Kidney capillary endothelial cell (primary cell): Measurements from ENCODE around the gene YIPF4.
"Not testable (repeated sequence)": the region's sequence is repeated elsewhere in the genome, so short reads cannot be mapped to it uniquely, and the experiment has no call there.

ENCODE experiments used
- DNase-seq: peaks from one replicate; pipeline ENCODE4 v3.0.0-alpha.2; 2018; ENCODE audit warnings: low spot score

YIPF4 gene

GRCh38 chr2:32277674-32278477 lies at the start of gene YIPF4:
YIPF4 (plus strand) TSS chr2:32277904; CDS start chr2:32278156, 252 bp downstream.
- DNase-seq, result peak; percentile 91

GRCh38 chr2:32228181-32228580 lies 49.5 kb upstream of the YIPF4 start:
- DNase-seq, result no peak

GRCh38 chr2:32229635-32230034 lies 48.1 kb upstream of the YIPF4 start:
- no peak for DNase-seq

GRCh38 chr2:32231959-32232358 lies 45.7 kb upstream of the YIPF4 start:
- no peak for DNase-seq

DNA sequence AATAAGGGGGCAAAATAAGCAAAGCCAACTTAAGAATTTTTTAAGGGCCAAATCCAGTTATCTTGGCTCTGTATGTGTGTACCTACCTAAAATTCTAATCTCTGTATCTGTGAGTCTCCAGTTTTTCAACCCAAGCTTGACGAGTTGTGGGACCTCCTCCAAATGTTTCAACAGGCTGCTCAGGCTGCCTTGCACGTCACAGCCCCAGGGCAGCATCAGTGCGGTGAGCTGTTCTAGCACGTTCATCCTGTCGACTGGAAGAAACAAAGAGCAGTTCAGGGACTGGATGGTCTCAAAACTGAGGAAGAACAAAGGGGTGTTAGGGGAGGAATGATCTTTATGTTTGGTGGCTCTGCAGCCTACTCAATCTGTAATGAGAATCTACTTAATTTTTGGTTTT lies 42.4 kb upstream of the YIPF4 start:
- no peak for DNase-seq

GRCh38 chr2:32237488-32237887 lies 40.2 kb upstream of the YIPF4 start:
- no peak for DNase-seq

DNA sequence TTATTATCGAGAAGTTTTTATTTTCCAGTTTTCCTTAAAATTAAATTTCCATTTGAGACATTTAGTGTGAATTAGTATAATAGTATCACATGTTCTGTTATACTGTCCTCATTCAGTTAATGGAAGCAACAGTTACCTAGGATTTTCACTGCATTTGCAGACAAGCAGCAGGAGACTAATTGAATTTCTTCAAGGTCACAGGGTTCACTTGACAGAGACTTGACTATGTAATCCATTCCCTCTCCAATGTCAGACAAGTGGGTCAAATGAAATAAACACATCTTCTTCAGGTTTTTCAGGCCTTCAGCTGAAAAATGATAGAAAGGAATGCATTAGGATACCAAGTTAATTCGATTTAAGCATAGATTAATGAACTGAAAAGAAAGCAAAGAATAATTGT lies 39.7 kb upstream of the YIPF4 start:
- no peak for DNase-seq

DNA sequence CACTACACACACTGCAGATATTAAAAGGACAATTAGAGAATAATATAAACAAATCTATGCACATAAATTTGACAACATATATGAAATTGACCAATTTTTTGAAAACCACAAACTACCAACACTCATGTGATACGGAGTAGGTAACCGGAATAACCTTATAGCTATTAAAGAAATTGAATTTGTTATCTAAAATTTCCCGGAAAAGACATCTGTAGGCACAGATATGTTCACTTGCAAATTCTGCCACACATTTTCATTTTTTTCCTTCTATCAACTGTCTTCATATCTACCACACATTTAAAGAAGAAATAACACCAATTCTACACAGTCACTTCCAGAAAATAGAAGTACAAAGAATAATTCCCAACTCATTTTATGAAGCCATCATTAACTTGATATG lies 35.4 kb upstream of the YIPF4 start:
- DNase-seq, result no peak

DNA sequence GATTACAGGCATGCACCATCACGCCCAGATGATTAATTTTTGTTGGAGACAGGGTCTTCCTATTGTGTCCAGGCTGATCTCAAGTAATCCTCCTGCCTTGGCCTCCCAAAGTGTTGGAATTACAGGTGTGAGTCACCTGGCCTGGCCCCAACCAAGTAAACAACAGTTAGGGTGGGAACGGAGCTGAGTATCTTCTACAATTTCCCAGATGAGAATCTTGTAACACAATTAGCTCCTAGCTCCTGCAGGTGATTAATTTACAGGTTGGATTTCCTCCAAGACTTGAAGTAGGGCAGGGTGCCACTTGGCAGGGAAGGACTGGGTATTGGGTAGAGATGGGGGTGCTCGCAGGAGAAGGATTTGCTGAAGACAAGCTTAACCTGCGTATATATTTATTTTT lies 30.8 kb upstream of the YIPF4 start:
- no peak for DNase-seq

- no peak for DNase-seq
Observed at GRCh38 chr2:32248299-32248698, 29.4 kb upstream of the YIPF4 start.

GRCh38 chr2:32249731-32250236 lies 27.9 kb upstream of the YIPF4 start:
- DNase-seq, result no peak

DNA sequence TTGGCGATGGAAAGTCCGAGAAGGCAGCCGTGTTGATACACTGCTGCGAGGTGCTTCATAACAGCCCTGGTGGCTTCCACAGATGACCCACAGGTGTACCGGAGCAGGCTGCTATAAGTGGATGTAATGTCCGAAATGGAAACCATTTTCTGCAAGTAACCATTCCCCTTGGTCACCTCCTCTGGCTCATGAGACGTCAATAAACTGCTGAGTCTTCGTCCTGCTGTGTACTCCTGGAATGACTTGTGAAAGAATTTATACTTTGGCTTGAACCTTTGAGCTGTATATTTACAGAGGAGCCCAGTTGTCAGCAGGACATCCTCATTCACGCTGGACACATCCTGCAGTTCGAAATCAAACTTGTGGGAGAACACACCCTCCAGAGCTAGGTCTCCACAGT lies 27.4 kb upstream of the YIPF4 start:
- no peak for DNase-seq

GRCh38 chr2:32258242-32258641 lies 19.5 kb upstream of the YIPF4 start:
- DNase-seq, result no peak

- no peak for DNase-seq
Observed at GRCh38 chr2:32260376-32260775, 17.3 kb upstream of the YIPF4 start.

GRCh38 chr2:32262105-32262504 lies 15.6 kb upstream of the YIPF4 start:
- DNase-seq, result no peak

DNA sequence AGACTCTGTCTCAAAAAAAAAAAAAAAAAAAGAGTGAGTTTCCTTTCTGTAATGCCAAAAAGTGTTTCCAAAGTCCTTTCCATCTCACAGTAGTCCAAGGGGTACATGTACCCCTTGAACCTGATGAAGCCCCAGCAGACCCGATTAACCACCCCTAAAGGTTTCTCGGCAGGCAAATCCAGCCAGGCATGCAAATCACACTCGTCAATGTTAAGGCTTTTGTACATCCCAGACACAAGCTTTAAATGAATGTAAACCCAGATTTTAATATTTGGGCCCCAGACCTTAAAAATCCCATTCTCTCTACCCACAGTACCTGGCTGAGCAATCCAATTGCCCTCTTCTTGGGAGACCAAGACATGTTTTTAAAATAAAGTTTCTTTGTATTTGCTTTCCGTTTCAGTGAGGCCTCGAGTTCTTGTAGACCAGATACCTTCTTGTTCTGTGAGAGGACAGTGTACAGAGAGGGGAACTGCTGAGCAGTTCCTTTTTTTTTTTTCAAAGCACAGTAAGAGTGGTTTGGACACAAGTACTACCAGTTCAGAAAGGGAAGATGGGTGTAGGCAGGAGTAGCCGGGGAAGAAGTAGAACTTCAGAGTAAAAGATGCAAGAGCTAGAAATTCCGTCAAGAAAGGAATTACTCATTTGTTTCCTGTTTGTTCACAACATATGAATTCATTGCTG lies 13.1 kb upstream of the YIPF4 start, which contains the start of gene NLRC4:
Gene NLRC4 (minus strand): TSS at position 465 of the 684 bp plus-strand sequence. CDS start 8,111 bp downstream, outside the sequence.
- no peak for DNase-seq

DNA sequence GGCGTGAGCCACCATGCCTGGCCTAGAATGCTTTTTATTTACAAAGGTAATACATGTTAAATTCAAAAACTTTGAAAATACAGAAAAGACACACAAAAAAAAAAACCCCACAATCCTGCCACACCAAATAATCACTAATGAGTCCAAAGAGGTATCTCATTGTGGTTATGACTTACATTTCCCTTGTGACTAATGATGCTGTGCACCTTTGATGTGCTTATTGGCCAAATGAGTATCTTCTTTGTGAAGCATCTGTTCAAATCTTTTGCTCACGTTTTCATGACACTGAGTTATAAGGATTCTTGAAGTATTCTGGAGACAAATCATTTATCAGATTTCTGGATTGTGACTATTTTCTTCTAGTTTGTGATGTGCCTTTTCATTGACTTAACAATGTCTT lies 6.6 kb upstream of the YIPF4 start:
- DNase-seq, result no peak

- DNase-seq, result no peak
Observed at GRCh38 chr2:32272279-32272678, 5.4 kb upstream of the YIPF4 start.

DNA sequence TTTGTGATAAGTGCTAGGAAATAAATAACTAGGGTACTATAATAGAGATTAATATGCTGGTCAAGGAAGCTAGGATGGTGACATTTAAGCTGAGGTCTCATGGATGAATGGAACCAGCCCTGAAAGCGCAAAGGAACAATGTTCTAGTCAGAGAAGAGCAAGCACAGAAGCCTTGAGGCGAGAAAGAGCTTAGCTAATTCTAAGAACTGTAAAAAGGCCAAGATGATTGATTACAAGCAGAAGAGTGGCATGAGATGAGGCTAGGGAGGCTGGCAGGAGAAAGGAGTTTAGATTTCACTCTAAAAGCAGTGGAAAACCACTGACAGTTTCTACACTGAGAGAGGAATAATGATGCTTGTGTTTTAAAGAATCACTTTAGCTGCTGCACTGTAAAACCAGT lies 3.4 kb upstream of the YIPF4 start:
- no peak for DNase-seq

DNA sequence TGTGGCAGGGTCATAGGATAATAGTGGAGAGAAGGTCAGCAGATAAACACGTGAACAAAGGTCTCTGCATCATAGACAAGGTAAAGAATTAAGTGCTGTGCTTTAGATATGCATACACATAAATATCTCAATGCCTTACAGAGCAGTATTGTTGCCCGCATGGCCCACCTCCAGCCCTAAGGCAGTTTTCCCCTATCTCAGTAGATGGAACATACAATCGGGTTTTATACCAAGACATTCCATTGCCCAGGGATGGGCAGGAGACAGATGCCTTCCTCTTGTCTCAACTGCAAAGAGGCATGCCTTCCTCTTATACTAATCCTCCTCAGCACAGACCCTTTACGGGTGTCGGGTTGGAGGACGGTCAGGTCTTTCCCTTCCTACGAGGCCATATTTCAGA lies 1.9 kb upstream of the YIPF4 start:
- DNase-seq, result not testable (repeated sequence)

DNA sequence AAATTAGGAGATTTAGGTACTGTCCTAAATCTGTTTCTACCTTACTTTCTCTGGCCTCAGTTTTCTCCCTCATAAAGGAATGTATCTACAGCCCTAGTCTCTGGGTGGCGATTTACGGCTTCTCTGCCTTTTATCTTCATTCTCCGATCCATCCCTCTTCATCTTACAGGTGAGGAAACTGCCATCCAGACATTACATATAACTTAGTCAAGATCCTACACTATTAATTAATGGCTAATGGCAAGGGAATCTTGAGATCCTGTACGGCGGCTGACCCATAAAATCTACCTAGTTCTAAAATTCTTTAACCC lies 386 bp upstream of the YIPF4 start:
- no peak for DNase-seq

DNA sequence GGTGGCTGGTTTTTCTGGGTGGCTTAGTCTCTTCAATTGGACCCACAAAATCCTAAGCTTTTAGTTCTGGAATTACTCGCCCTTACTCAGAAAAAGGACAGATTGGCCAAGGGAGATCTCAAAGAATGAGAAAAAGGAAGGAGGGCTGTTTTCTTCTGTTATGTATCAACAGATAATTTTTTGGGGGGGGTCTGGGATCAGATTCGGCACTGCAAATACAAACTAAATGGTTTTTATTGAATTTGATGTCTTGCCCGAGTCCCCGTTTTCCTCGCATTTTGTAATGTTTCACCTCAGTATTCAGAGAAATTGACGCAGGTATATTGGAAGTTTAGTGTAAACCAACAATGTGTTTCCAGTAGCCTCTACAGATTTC lies 762 bp downstream of the YIPF4 start:
- no peak for DNase-seq

GRCh38 chr2:32284321-32284720 lies 6.6 kb downstream of the YIPF4 start:
- peak; percentile 60 for DNase-seq
